GM18505 (cell line): ENCODE data around the gene LIN7C.

Source experiments
- ATAC-seq: cut with Tn5 transposase; IDR thresholded peaks from one replicate; pipeline ENCODE4 v1.9.1; 2021; ENCODE audit not compliant: unreplicated experiment
- POLR2A ChIP-seq: IDR thresholded peaks from 4 replicates; pipeline ENCODE4 v1.6.1; 2011; ENCODE audit warnings: borderline replicate concordance; ENCODE audit not compliant: insufficient read depth, insufficient read length; ENCODE audit errors: extremely low read depth

Gene LIN7C

DNA sequence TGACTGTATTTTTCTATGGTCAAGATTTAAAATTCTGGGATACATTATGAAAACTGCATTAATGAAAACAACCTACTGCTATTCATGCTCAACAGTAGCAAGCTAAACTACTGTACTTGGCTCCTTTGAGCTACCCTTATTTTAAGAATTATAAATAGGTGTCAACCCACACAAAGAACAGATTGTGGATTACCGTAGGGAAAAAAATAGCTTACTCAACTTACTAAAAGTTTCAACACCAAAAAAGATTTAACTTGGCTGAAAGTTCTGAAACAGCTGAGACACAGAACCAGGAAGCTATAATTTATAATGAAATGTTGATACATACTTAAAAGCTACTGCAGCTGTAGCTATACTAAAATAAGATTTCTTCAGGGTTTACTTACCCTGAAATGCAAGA, 10.1 kb downstream of the LIN7C start:
- TF ChIP-seq POLR2A = no peak
- no peak for ATAC-seq

DNA sequence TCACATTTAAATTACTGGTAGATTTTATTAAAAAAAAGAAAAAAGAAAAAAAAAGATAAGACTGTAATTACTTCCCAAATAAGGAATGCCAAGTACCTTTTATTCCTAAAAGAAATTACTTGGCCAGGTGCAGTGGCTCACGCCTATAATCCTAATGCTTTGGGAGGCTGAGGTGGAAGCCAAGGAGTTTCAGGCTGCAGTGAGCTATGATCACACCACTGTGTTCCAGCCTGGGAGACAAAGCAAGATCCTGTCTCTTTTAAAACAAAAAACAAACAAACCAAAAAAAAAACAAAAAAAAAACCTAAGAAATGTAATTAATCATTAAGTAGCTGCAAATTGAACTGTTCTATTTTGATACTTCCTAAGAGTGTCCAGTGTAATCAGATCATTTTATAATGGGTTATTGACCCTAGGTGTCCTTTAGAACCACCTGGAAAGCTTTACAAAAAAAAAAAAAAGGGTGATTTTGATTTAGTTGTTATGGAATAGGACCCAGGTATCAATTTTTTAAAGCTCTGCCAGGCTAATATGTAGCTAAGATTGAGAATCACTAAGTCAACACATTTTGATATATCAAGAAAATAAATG, 10.8 kb downstream of the LIN7C start:
- no peak for TF ChIP-seq POLR2A
- no peak for ATAC-seq

DNA sequence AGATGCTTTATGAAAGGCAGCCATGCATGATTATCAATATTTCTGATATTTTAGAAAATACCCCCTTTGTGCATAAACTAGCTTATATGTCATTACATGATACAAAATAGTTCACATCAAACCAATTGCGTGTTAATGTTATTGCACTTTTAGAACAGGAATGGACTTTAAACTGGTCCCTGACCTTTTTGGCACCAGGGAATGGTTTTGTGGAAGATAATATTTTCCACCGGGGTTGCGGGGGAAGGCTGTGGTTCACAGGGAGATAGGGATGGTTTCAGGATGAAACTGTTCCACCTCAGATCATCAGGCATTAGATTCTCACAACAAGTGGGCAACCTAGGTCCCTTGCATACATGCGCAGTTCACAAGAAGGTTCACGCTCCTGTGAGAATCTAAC, 17.5 kb downstream of the LIN7C start:
- TF ChIP-seq POLR2A = no peak
- ATAC-seq = no peak

DNA sequence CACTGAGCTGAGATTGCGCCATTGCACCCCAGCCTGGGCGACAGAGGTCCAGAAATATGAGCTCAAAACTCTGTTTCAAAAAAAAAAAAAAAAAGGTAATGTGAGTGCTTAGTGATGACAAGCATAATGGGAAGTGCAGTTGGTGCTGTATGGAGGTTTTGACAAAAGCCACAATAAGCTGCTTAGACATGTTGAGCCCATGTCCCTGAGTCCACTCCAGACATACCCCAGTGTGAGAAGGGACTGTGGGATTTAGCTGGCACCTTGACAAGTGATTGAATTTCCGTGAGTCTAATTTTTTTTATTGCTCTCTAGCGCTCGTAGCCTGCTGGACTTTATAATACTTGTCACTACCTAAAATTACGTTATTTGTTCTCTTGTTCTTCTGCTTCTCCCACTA, 18.9 kb downstream of the LIN7C start:
- no peak for TF ChIP-seq POLR2A
- no peak for ATAC-seq

DNA sequence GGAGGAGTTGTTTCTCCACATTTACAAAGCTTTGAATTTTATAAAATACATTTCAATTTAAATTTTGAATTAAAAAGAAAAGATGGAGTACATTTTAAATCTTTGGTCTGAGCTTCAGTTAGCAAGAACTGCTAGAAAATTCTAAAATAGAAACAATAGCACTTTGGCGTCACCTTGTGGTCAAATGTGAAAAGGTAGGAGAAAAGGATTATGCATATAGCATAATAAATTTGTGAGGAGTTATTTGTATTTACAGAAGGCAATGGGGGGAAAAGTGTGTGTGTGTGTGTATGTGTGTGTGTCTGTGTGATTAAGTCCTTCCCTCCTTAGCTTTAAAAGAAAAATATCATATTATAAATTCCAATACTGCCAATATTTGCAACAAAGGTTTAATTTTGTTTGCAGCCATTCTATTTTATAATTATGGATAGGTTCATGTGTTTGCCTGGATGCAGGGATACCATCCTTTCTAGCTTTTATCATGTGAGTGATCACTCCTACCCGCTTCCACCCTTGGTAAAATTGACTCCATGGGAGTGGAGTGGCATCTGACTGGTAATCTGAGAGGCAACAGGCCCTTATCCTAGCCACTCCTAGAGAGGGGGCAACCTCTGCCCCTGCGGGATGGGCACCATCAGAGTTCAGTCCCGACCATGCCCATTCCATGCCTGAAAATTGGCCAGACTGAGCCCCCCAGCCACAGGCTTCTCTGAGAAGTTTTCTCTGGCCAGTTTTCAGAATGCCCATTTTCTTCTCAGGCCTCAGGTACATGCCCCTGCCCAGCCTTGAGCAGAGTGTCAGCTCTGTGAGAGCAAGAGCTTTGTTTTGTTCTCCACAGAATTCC, 20.4 kb downstream of the LIN7C start:
- TF ChIP-seq POLR2A = no peak
- no peak for ATAC-seq

DNA sequence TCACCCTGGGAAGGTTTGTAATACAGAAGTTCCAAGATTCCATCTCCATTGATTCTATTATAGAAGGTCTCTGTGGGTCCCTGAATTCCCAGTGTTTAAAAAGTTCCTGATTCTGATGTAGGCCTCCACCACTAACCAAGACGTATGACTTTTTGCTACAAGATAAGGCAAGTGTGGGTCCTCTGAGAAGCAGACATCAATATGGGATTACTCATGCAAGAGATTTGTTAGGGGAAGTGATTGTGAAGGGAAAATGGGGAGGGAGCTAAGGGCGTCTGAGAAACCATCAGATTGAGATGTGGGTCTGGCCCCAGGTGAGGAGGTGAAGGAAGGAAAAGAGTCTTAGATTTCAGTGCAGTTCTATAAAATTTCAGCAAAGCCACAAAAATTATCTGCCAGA, 23.8 kb downstream of the LIN7C start:
- ATAC-seq = no peak
- TF ChIP-seq POLR2A = no peak

DNA sequence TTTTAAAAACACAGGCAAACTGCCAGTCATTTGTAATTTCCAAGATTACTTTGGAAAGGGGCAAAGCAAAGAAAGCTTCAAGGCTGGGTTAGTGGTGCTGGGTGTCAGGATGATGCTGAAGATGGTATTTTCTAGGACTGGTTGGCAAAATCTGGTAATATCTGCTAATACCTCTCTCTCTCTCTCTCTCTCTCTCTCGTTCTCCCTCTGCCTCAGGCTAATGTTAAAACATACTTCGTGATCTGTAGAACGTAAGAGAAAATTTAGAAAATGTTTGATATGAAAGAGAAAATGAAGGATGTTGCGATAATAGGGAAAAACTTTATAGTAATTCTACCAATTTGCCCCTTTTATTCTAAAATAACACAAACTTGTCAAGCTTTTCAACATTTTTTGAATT, 24.6 kb downstream of the LIN7C start:
- no peak for ATAC-seq
- TF ChIP-seq POLR2A = no peak

DNA sequence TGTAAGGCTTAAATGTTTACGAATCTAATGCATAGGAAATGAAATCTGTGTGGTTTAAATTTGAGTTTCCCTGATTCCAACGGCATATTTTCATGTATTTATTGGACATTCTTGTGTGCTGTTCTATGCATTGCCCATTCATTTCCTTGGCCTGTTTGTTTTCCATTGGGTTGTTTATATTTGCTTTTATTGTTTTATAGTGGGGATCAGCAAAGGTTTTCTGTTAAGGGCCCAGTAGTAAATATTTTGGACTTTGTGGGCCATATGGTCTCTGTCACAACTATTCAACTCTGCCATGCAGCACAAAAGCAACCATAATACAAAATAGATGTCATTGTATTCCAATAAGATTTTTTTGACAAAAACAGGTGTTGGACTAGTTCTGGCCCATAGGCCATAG, 28.7 kb downstream of the LIN7C start:
- TF ChIP-seq POLR2A = no peak
- ATAC-seq = no peak

DNA sequence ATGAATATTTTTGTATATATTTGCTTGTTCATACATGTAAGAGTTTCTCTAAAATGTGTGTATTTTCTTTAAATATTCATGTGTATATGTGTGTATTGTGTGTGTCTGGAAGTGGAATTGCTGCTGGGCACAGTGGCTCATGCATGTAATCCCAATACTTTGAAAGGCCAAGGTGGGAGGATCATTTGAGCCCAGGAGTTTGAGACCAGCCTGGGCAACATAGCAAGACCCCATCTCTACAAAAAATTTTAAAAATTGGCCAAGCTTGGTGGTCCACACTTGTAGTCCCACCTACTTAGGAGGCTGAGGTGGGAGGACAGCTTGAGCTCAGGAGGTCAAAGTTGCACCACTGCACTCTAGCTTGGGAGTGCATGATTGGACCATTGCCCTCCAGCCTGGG, 29.3 kb downstream of the LIN7C start:
- no peak for ATAC-seq
- no peak for TF ChIP-seq POLR2A

DNA sequence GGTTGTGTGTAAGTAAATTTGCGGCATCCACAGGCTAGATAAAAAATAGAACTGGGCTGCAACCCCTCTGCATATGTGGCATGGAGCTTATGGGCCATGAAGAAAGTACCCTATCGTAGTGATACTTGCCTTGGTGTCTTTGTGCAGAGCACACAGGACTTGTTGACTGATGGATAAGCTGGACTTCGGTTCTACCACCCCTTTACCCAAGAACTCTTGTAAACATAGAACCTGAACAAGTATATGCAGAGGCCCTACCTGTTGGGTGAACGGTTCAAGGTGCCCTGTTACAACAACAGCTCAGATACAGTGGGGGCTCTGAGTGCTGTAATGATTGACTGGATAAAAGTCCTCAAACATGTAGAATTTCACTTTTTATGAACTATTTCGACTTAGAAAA, 30.9 kb downstream of the LIN7C start:
- no peak for TF ChIP-seq POLR2A
- no peak for ATAC-seq

DNA sequence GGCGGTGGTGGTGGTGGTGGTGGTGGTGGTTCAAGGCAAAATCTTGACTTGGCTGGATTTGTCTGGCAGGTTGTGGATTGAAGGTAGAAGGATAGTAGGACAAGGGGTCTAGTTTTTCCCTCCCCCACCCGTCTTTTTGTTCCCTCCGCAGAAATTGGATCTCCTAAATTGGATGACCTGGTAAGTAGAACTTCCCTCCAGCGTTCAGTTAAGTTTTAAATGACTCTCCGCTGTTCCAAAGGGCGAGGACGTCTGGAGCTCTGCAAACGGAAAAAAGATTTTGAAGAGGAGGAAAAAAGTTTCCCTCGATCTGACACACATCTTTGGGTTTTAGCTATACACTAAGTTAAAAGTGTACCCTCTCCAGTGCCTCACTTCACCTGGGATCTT, 33.6 kb downstream of the LIN7C start:
- no peak for ATAC-seq
- TF ChIP-seq POLR2A = no peak

DNA sequence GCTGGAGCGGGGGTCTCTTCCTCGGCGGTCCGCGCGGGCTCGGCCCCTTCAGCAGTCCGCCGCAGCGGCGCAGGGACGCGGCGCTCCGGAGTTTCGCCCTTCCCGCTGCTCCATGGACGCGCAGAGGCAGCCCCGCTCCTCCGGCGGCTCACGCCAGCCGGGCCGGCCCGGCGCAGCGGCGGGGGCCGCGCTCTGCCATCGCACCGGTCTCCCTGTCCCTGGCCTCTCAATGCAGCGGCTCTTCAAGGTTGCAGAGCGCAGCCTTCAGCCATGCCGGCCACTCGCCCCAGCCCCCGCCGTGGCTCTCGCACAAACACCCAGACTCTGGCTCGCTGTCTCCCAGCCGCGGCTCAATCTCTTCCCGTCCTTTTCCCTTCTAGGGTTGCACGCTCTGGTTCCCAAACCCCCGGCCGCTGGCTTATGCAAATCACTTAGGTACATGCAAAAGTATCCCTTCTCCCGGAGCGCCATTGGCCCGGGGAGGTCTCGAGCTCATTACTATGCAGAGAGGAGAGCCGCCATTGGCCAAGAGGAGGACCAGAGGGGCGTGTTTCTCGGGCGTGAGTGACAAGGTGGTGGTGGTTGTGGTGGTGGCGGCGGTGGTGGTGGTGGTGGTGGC, 34.1 kb downstream of the LIN7C start, which contains the start of gene LGR4:
LGR4 (minus strand) TSS at position 393 of the 619 bp plus-strand sequence. CDS start 488 bp downstream, outside the sequence.
- no peak for TF ChIP-seq POLR2A
- ATAC-seq = peak; percentile 89

DNA sequence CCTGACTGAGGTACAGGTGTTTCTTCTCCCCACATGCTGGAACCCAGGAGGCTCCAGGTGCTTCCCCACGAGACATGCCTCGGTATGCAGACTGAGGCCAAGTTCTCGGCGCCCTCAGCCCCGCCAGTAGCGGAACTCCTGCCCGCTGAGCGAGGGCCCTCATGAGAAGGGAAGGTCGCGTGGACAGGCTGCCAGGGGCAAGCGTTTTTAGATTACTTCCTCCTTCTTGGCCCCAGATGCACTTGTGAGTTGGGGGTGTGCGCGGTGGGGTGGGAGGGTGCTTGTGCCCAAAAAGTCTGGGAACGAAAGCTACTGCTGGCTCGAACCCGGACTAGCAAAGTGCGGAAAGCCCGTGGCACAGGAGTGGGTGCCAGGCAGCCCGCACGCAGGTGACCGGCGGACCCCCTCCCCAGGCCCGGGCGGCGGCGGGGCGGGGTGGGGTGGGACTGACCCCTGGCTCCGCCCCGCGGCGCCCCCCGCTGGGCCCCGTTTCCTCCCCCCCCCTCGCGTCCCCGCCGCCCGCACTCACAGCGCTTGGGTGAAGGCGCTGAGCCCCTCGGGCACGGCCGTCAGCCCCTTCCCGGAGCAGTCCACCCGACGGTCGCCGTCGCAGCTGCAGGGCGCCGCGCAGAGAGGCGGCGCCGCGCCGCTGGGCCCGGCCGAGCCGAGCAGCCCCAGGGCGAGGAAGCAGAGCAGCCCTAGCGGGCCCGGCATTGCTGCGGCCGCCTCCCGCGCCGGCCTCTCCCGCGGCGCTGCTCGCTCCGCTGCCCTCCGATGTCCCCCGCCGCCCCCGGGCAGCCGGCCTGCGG, 34.8 kb downstream of the LIN7C start:
- peak; percentile 48 for ATAC-seq
- no peak for TF ChIP-seq POLR2A

DNA sequence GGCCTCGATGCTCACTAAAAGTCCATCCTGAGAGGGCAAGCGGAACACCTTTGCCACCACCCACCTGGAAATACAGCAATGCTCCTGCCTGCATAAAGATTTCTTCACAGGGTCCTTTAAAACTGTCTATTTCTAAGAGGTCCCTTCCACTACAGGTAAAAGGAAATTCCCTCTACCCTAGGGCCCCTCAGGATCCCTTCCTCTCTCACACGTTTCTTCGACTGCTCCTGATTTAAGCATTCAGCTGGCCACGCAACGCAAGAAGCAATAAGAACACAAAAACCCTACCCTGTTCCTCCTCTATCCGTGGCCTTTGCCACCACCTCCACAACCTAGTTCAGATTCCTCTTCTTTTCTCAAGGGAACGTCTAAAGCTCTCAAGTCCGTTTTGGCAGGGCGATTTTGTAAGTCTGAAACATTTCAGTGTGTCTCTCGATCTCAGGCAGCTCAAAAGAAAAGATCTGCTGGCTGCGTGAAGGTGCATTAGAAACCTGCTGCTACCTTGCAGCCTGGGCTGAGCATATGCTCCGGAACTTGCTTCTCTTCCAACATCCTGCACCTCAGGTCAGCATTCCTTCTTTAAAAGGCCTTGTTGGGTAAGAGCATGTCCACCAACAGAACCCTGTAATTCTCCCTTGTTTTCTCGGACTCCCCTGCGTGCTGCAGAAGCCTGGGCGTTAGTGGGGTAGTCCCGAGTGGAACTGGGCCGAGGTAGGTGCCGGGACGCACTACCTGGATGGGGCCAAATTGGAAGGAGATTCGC, 35.6 kb downstream of the LIN7C start:
- ATAC-seq = no peak

More for the DNA sequence above, 35.6 kb downstream of the LIN7C start:
- no peak for TF ChIP-seq POLR2A
